Measurements from ENCODE around the gene SYK.
A peak's percentile ranks its signal among the peaks of the same experiment; 100 is the strongest.

SYK gene

DNA sequence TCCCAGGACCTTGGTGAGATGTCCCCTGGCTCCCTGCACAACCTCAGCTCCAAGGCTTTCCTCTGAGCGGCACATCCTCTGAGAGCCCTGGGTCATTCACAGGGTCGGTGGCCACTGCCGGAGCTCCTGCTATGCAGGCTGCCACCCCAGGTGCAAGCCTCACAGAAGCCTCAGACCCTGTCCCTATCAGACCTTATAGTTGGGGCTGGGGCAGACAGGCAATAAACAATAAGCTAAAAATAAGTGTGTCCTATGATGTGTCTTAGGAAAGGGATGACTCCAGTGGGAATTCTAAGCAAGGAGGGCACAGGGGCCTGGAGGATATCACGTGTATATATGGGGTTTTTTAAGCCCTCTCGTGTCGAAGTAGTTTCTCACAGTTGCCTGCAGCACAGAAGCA is 91.3 kb downstream of the SYK start:
- Histone ChIP-seq H4K20me1 (ENCODE audit: insufficient read depth, low read length, poor library complexity, severe bottlenecking) (no peaks in the 10 kb centered on the region), H3K9ac (ENCODE audit: low read depth, low read length, poor library complexity, severe bottlenecking) (no peak overlapping the region), H3F3A (ENCODE audit: low read depth) (no peaks in the 10 kb centered on the region), H3K4me3 (ENCODE audit: low read length, poor library complexity, severe bottlenecking) (no peak overlapping the region), H3K9me3 (ENCODE audit: insufficient read depth, low read depth, low read length) (no peaks in the 10 kb centered on the region), H3K79me2 (ENCODE audit: insufficient read depth, low read length) (no peaks in the 10 kb centered on the region), H3K27me3 (ENCODE audit: insufficient read depth, low read length, poor library complexity, severe bottlenecking) (no peaks in the 10 kb centered on the region), H3K4me2 (ENCODE audit: low read depth, low read length, poor library complexity, severe bottlenecking) (no peak overlapping the region), H3K9me2 (replicated peaks; ENCODE audit: low read depth, low read length) (no peaks in the 10 kb centered on the region), H3K4me1 (ENCODE audit: insufficient read depth, low read length, poor library complexity, severe bottlenecking) (no peaks in the 10 kb centered on the region), H3K36me3 (ENCODE audit: insufficient read depth, low read length) (peaks cover 63% of the 10 kb centered on the region; the same call in 1 of the 2 replicates), H2AFZ (ENCODE audit: low read length) (no peak overlapping the region)
- TF ChIP-seq, protein P1, sequence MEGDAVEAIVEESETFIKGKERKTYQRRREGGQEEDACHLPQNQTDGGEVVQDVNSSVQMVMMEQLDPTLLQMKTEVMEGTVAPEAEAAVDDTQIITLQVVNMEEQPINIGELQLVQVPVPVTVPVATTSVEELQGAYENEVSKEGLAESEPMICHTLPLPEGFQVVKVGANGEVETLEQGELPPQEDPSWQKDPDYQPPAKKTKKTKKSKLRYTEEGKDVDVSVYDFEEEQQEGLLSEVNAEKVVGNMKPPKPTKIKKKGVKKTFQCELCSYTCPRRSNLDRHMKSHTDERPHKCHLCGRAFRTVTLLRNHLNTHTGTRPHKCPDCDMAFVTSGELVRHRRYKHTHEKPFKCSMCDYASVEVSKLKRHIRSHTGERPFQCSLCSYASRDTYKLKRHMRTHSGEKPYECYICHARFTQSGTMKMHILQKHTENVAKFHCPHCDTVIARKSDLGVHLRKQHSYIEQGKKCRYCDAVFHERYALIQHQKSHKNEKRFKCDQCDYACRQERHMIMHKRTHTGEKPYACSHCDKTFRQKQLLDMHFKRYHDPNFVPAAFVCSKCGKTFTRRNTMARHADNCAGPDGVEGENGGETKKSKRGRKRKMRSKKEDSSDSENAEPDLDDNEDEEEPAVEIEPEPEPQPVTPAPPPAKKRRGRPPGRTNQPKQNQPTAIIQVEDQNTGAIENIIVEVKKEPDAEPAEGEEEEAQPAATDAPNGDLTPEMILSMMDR (conservative IDR thresholded peaks at IDR 0.05; ENCODE audit: low read length): no peak
- TF ChIP-seq EZH2phosphoT487 (IDR thresholded peaks at IDR 0.05; ENCODE audit: borderline replicate concordance): no peak

DNA sequence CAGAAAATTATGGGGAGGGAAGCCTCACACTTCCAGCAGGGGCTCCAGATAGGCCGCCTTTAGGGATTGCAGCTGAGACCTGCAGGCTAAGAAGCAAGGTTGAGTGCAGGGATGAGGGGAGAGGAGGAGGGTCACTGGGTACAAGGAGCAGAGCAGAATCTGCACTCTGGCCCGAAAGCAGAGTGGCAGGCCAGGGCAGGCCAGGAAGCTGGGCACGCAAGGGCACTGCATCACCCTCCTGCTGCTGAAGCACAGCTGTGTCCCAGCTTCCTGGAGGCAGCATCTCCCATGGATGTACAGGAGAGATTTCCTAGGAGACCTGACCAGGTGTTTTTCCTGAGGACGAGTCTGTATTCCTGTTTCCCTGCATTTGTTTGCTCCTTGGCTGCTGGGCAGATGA is 92.1 kb downstream of the SYK start:
- H3K9me2 ChIP-seq (replicated peaks; ENCODE audit: low read depth, low read length): no peaks in the 10 kb centered on the region
- H2AFZ ChIP-seq (ENCODE audit: low read length): no peak overlapping the region
- peaks cover 59% of the 10 kb centered on the region; the same call in 1 of the 2 replicates for H3K36me3 ChIP-seq (ENCODE audit: insufficient read depth, low read length)
- H3K9me3 ChIP-seq (ENCODE audit: insufficient read depth, low read depth, low read length): no peaks in the 10 kb centered on the region
- TF ChIP-seq, protein P1 (conservative IDR thresholded peaks at IDR 0.05; ENCODE audit: low read length): no peak
- no peak for TF ChIP-seq EZH2phosphoT487 (IDR thresholded peaks at IDR 0.05; ENCODE audit: borderline replicate concordance)
- H3K27me3 ChIP-seq (ENCODE audit: insufficient read depth, low read length, poor library complexity, severe bottlenecking): no peaks in the 10 kb centered on the region
- H3K4me2 ChIP-seq (ENCODE audit: low read depth, low read length, poor library complexity, severe bottlenecking): no peak overlapping the region
- H3K9ac ChIP-seq (ENCODE audit: low read depth, low read length, poor library complexity, severe bottlenecking): no peak overlapping the region
- no peaks in the 10 kb centered on the region for H3K4me1 ChIP-seq (ENCODE audit: insufficient read depth, low read length, poor library complexity, severe bottlenecking)
- no peaks in the 10 kb centered on the region for H4K20me1 ChIP-seq (ENCODE audit: insufficient read depth, low read length, poor library complexity, severe bottlenecking)
- H3K4me3 ChIP-seq (ENCODE audit: low read length, poor library complexity, severe bottlenecking): no peak overlapping the region
- H3F3A ChIP-seq (ENCODE audit: low read depth): no peaks in the 10 kb centered on the region
- no peaks in the 10 kb centered on the region for H3K79me2 ChIP-seq (ENCODE audit: insufficient read depth, low read length)

DNA sequence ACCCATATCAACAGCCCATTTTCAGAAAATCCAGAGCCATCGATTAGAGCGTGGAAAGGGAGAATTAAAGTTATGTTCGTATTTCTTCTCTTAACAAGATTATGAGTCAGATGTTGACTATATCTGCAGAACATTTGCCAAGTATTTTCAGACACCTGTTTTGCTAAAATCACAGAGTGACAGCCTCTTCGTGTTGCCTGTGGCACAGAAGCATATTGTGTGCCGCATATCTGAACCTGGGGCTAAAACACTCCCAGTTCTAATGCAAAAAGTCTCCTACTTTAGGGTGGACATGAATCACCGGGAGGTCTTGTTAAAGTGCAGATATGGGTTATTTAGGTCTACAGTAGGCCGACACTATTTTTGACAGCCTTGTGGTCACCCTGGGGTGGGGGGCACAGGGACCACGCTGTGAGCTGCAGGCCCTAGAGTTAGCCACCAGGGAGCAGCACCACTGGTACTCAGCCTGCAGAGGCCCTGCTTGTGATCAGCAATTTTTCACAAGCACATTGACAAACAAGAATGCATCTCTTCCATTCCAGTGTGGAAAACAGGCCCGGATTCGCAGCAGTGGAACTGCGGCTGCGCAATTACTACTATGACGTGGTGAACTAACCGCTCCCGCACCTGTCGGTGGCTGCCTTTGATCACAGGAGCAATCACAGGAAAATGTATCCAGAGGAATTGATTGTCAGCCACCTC is 93.5 kb downstream of the SYK start:
- Histone ChIP-seq H3K9me2 (replicated peaks; ENCODE audit: low read depth, low read length) (no peaks in the 10 kb centered on the region), H3K79me2 (ENCODE audit: insufficient read depth, low read length) (no peaks in the 10 kb centered on the region), H2AFZ (ENCODE audit: low read length) (no peak overlapping the region), H4K20me1 (ENCODE audit: insufficient read depth, low read length, poor library complexity, severe bottlenecking) (no peaks in the 10 kb centered on the region), H3K4me2 (ENCODE audit: low read depth, low read length, poor library complexity, severe bottlenecking) (no peak overlapping the region), H3K36me3 (ENCODE audit: insufficient read depth, low read length) (peaks cover 60% of the 10 kb centered on the region; the same call in 1 of the 2 replicates), H3K9me3 (ENCODE audit: insufficient read depth, low read depth, low read length) (no peaks in the 10 kb centered on the region), H3K27me3 (ENCODE audit: insufficient read depth, low read length, poor library complexity, severe bottlenecking) (no peaks in the 10 kb centered on the region), H3F3A (ENCODE audit: low read depth) (no peaks in the 10 kb centered on the region), H3K4me1 (ENCODE audit: insufficient read depth, low read length, poor library complexity, severe bottlenecking) (no peaks in the 10 kb centered on the region), H3K9ac (ENCODE audit: low read depth, low read length, poor library complexity, severe bottlenecking) (no peak overlapping the region), H3K4me3 (ENCODE audit: low read length, poor library complexity, severe bottlenecking) (no peak overlapping the region)
- no peak for TF ChIP-seq EZH2phosphoT487 (IDR thresholded peaks at IDR 0.05; ENCODE audit: borderline replicate concordance)
- TF ChIP-seq, protein P1 (conservative IDR thresholded peaks at IDR 0.05; ENCODE audit: low read length): peak; percentile 87
